IPS-18c (cell line): ENCODE data around the gene GRK2.
"Not testable (repeated sequence)": the region's sequence is repeated elsewhere in the genome, so short reads cannot be mapped to it uniquely, and the experiment has no call there.

Source experiments
- H3K4me3 ChIP-seq: 2 replicates; pipeline ENCODE4 v1.7.0; 2013; ENCODE audit warnings: low read depth, mild to moderate bottlenecking, low read length, moderate library complexity; ENCODE audit not compliant: insufficient read depth
- H3K9me3 ChIP-seq: one replicate; pipeline ENCODE4 v1.6.1; 2013; ENCODE audit warnings: mild to moderate bottlenecking, low read length, moderate library complexity; ENCODE audit not compliant: control insufficient read depth, insufficient read depth

The GRK2 gene

DNA sequence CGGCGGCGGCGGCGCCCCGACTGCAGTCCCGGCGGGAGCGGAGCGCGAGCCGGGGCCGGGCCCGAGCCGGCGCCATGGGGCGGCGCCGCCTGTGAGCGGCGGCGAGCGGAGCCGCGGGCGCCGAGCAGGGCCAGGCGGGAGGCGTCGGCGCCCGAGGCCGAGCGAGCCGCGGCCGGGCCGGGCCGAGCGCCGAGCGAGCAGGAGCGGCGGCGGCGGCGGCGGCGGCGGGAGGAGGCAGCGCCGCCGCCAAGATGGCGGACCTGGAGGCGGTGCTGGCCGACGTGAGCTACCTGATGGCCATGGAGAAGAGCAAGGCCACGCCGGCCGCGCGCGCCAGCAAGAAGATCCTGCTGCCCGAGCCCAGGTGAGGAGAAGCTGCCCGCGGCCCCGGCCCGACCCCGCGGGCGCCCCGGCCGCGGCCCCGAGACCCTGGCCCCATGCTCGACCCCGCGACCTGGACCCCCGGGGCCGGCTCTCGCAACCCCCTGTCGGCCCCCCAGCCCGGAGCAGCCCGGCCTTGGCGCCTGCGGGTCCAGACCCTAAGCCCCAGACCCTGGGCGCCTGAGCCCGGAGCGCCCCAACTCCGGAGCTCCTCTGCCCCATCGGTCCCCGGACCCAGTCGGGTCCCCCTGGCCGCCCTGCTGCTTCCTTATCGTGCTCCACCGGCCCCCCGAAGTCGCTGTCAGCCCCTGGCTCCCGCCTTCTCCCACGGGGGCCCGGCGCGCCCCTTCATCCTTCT lies at the start of gene GRK2:
GRK2 (plus strand) TSS at position 25 of the 739 bp plus-strand sequence; CDS start at position 252, 227 bp downstream.
- peak within 1 kb of the TSS; percentile 72 for H3K4me3 ChIP-seq
- H3K9me3 ChIP-seq = no peaks in the 10 kb centered on the region

DNA sequence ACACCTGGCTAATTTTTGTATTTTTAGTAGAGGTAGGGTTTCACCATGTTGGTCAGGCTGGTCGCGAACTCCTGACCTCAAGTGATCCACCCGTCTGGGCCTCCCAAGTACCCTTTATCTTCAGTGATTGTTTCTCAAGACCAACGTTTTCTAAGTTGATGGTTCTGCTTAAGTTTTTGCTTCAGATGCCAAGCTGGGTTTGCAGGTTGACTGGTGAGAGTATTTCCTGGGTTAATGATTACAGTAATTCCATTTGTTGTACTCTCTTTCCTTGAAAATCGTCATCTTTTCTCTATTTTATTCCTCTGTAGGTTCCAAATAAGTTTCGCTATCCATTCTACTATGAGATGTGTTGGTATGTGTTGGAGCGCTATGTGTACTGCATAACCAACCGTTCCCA lies 38.5 kb upstream of the GRK2 start:
- Histone ChIP-seq H3K9me3 (no peaks in the 10 kb centered on the region), H3K4me3 (no peak overlapping the region)

DNA sequence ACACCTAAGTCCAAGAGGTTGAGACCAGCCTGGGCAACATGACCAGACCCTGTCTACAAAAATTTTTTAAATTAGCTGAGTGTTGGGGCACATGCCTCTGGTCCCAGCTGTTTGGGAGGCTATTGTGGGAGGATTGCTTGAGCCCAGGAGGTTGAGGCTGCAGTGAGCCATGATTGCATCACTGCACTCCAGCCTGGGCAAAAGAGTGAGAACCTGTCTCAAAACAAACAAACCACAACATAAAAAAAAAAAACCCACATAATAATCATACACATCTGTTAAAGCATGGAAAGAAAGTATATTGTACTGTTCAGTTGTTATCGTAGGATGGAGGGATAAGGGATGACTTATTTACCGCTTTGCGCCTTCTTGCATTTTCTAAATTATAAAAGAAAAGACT lies 35.9 kb upstream of the GRK2 start:
- Histone ChIP-seq H3K9me3 (no peaks in the 10 kb centered on the region), H3K4me3 (no peak overlapping the region)

DNA sequence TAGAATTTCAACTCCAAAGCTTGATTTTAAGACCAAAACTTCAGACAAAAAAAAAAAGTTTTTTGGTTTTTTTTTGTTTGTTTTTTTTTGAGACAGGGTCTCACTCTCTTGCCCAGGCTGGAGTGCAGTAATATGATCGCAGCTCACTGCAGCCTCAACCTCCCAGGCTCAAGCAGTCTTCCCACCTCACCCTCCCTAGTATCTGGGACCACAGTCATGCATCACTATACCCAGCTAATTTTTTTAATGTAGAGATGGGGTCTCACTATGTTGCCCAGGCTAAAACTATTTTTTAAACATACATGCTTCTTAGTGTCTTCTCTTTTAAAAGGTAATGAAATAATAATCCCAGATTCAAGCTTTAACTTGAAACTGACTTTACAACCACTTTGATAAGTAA lies 35.4 kb upstream of the GRK2 start:
- H3K9me3 ChIP-seq = no peaks in the 10 kb centered on the region
- H3K4me3 ChIP-seq = no peak overlapping the region

DNA sequence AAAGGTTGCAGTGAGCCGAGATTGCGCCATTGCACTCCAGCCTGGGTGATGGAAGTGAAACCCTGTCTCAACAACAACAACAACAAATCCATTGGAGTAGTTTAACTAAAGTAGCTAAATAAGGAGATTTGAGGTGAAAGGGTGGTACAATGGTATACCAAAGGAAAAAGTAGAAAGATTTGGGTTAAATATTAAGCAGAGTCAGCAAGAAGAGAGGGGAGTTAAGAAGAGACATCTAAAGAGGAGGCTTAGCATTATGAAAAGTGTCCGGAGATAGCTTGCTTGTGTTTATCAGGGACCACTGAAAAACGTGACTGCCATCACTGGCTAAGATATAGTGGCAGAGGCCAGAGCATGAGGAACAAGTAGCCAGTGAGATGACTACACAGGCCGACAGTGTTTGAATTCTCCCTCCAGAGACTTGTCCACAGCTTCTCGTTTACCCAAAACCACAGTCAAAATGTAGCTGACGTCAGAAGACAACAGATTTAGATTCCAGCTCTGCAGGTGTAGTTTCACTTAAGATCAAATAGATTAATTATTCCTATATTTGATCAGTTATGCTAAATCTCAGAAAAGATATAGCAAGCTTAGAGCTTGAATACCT lies 32.6 kb upstream of the GRK2 start:
- H3K4me3 ChIP-seq = no peak overlapping the region
- H3K9me3 ChIP-seq = no peaks in the 10 kb centered on the region

DNA sequence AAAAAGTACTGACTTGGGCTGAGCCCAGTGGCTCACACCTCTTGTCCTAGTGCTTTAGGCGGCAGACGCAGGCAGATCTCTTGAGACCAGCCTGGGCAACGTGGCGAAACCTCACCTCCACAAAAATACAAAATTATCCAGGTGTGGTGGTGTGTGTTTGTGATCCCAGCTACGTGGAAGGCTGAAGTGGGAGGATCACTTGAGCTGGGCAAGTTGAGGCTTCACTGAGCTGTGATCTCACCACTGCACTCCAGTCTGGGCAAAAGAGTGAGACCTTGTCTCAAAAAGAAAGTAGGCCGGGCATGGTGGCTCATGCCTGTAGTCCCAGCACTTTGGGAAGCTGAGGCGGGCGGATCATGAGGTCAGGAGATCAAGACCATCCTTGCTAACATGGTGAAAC lies 31.7 kb upstream of the GRK2 start:
- not testable (repeated sequence) for H3K4me3 ChIP-seq, H3K9me3 ChIP-seq

DNA sequence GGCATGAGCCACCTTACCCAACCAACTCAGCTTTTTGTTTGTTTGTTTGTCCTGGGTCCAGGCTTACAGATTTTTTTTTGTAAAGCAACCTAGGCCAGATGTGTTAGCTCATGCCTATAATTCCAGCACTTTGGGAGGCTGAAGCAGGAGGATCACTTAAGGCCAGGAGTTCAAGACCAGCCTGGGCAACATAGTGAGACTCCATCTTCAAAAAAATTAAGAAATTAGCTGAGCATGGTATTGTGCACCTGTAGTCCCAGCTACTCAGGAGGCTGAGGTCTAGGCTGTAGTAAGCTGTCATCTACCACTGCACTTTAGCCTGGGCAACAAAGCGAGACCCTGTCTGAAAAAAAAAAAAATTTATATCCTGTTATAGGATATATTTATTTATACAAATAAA lies 28.7 kb upstream of the GRK2 start:
- Histone ChIP-seq H3K4me3 (no peak overlapping the region), H3K9me3 (no peaks in the 10 kb centered on the region)

DNA sequence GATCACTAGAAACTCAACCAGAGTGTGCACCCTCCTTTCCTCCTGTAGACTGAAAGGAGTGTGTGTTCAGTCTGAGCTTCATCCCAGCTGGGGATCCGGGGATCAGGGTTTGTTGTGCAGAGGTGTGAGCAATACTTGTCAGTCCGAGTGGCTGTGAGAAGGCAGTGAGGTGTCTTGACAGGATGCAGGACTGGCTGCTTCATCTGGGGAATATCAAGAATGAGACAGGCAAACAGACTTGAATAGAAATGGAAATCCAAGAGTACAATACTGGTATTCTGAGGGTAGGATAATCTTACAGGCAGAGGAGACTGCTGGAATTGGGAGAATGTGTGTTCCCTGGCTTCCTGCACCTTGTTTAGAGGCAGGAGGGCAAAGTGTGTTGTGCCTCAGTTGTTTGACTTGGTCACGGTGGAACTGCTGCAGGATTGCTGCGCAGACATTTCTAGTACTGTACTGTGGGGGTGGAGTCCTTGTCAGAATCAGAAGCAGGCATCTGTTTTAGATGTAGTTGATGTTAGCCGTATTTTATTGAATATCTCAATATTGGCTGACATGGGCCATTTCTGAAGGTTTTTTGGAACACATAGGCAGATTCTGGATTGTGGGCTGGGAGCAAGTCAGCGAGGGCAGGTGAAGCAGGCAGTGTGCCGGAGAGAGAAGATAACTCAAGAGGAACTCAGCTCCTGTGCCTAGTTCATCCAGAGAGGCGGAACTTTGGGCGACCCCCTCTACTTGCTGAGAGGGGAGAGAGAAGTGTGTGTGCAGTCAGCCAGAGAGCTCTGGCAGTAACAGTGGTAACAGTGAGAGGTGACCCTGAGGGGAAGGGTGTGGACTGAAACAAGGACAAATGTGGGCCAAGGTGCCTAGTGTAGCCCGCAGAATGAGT lies 27.1 kb upstream of the GRK2 start:
- Histone ChIP-seq H3K4me3 (peak overlapping the region; percentile 26; the same call in 1 of the 2 replicates), H3K9me3 (no peaks in the 10 kb centered on the region)

DNA sequence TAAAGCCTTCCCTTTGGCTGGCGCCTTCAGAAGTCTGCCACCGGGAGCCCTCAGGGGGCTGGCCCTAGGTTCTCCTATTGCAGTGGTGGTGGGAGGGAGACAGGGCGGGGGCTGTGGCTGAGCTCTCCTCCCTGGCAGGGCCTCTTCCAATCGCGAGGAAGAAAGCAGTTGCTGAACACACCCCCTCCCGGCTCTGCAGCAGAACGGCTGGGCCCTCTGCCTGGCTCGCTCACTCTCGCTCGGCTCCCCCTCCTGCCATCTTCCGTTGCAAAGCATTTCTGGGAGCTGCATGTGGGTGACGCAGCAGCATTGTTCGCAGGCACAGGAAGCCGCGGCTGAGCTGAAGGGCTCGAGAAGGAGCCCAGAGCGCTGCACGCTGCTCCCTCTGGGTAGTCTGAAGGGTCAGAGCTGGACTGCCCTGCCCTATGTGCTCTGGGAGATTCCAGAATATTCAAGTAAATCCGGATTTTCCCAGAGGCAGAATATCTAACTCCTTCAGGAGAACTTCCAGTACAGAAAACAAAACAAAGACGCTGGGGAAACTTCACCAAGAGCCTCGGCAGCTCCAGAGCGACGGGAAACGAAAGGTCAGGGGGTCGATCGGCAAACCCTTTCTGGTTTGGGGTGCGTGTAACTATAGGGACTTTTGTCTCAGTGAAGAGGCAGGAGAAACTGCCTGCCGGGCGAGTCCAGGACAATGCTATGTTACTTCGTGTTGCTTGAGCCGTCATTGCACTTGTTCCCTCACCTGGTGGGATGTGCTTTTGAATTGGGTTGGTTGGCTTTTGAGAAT lies 26.3 kb upstream of the GRK2 start:
- no peaks in the 10 kb centered on the region for H3K9me3 ChIP-seq
- H3K4me3 ChIP-seq = peak overlapping the region; percentile 90

DNA sequence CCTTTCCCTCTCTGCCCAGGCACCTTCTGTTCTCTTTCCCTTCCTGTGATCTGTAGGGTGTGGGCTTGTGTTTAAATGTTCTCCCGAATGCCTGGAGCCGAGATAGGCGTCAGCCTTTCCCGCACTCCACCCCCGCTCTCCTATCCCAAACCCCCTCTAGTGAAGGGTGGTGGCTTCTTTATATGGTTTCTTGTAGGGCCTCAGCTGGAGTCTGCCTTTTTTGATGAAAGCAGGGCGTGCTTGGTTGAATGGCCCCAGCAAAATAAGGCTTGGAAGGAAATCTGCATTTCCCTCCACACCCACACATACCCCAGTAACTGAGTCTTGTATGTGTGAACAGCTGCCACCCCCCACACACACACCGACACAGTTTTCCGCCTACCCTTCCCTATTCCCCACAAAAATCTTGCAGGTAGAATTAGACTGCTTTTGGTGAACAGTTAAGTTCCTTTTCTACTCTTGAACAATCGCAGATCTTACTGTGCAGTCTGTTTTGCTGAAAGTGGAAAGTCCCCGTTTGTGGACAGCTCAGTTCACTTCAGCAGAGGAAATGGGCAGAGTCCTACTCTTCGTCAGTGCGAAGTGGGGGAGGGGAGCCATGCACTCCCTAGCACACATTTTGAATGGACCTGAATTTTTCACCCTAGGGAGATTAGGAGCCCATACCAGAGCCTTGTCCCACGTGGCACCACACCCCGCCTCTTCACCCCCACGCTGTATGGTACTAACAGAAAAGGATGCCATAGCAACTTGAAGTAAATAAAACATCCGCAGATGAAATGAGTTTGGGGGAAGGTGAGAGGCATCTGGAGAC lies 25.5 kb upstream of the GRK2 start:
- peak overlapping the region; percentile 90 for H3K4me3 ChIP-seq
- peaks cover 2% of the 10 kb centered on the region for H3K9me3 ChIP-seq

DNA sequence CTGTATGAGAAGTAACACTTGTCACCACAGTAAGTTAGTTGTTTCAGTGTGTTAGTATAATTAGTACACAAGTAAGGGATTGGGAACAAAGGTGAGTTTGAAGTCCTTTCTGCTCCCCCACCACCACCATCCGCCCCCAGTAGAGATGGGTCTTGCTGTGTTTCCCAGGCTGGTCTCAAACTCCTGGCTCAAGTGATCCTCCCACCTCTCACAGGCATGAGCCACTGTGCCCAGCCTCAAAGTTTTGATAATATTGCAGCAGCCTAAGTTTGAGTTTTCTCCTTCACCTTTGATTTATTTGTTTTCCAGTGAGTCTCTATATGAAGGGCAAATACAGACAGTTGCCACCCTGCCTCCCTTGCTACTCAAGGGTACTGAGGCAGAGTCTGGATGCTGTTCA lies 23.7 kb upstream of the GRK2 start:
- Histone ChIP-seq H3K4me3 (no peak overlapping the region), H3K9me3 (peaks cover 2% of the 10 kb centered on the region)

DNA sequence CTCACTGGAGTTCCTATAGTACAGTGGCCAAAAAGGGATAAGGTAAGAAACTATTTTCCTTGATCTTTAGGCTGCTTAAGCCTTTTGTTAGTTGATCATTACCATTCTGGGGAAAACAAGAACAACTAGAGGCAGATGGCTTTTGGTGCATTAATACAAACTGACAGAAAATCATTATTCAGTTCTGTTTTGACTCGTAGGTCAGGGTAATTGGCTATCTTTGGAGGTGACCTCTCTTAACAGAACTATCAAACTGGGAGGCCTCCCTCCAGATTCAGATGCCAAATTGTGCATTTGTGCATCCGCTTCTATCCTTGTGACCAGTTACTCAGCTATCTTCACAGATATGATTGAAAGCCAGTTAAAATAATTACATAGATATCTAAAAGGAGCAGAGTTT lies 23.2 kb upstream of the GRK2 start:
- Histone ChIP-seq H3K9me3 (peaks cover 2% of the 10 kb centered on the region), H3K4me3 (no peak overlapping the region)

DNA sequence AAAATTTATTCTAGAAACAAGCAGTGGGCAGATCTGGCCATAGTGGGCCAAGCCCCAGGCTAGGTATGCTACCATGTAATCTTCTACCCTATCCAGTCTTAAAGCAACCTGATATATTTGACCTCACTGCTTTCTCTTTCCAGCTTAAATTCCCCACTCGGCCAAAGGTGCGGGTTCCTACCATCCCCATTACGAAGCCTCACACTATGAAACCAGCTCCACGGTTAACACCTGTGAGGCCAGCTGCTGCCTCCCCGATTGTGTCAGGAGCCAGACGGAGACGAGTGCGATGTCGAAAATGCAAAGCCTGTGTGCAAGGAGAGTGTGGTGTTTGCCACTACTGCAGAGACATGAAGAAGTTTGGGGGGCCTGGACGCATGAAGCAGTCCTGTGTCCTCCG lies 21.2 kb upstream of the GRK2 start:
- Histone ChIP-seq H3K9me3 (peaks cover 2% of the 10 kb centered on the region), H3K4me3 (no peak overlapping the region)

DNA sequence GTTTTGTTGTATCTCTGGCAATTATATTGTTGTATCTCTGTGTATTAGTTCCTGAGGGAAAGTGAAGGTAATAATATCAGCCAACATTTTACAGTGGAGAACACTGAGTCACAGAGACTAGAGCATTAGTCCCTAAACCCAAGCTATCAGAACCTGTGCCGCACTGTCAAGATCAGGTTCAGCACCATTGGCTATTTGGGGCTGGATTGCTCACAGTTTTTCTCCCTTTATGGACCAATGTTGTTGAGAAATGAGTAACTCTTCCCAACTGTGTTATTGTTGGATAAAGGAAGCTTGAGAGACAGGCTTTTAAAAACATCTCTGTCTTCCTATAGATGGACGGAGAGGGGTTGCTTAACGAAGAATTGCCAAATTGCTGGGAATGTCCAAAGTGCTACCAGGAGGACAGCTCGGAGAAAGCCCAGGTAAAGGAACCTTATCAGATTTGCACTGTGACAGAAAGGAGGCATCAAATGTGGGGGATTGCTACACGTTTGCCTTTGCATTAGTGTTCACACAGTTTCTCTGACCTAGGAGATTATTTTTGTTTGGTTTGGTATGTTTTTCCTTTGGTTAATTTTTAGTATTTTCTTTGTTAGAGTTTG lies 18.2 kb upstream of the GRK2 start:
- Histone ChIP-seq H3K4me3 (no peak overlapping the region), H3K9me3 (peaks cover 2% of the 10 kb centered on the region)

DNA sequence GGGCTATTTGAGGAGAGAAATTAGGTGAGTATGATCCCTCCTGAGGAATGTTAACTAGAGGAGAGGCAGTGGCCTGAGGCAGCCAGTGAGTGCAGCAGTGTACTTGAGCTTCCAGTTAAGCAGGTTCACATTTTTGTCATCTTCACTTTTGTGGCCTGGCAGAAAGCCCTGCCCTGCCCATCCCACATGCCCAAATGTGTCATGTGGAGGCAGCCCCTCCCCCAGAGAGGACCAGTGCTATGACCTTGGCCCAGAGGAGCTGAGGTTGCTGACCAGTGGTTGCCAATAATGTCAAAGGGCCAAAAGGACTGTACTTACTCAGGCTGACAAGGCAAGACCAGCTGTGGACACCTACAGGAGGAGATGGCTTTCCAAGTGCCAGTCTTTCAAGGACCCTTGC lies 17.6 kb upstream of the GRK2 start:
- Histone ChIP-seq H3K9me3 (peaks cover 2% of the 10 kb centered on the region), H3K4me3 (no peak overlapping the region)
